Left colon (tissue), 2 donors: ENCODE measurements around the gene MLKL. TPM values are rescaled to one million over a fixed set of nuclear protein-coding genes. Genes with fewer than 3 reads are reported as not detected.

Experiments used
- ATAC-seq: fragments of 200-7000 bp; cut with Tn5 transposase; one replicate; pipeline ENCODE4 v1.9.1; 2020; ENCODE audit warnings: mild to moderate bottlenecking, moderate library complexity
- DNase-seq, 2 donors: peaks; one replicate each; pipeline ENCODE4 v3.0.0-alpha.2; 2020
- intact Hi-C, 2 donors: fragments of 100-400 bp; cut with DNase I in 1 of 2; cut with micrococcal nuclease in 1 of 2; formaldehyde crosslinking; loops; one replicate each; pipeline versions ENCODE4 v1.11.2 to v1.14.0; 2022; cut with DNase I, micrococcal nuclease
- total RNA-seq, 2 donors: library from RNA; stranded (reverse); fragmentation: NEBNext Ultra II Directional; extraction: Animal tissue kit (Norgen Biotek cat#: 25700); gene quantifications; one replicate each; pipeline ENCODE4 v1.2.1, GENCODE V29; 2021
- donor health status: DM: no; HTN: no; CAD: no.
- donor health status: DM: yes; HTN: yes; CAD: no.

Gene MLKL
- total RNA-seq, 2 donors from 2014 or later: 15.9 to 24.4 TPM

GRCh38 chr16:74626741-74627416 lies 73.8 kb downstream of the MLKL start:
- ATAC-seq: no peak
- intact Hi-C loops: loop anchor here in 1 of 2 donors (10.0 kb wide), 1 partner anchor 172 kb away; no protein-coding TSS in a partner anchor
- no peak for DNase-seq

- ATAC-seq: no peak
- intact Hi-C loops: loop anchor here in 1 of 2 donors (10.0 kb wide), 1 partner anchor 171 kb away; no protein-coding TSS in a partner anchor
- DNase-seq: no peak
These were observed 74.9 kb downstream of the MLKL start for GRCh38 chr16:74625500-74626350.

- intact Hi-C loops: loop anchor here in 1 of 2 donors (10.0 kb wide), 1 partner anchor 169 kb away; no protein-coding TSS in a partner anchor
- ATAC-seq (no peak), DNase-seq (no peak)
These were observed 76.8 kb downstream of the MLKL start for GRCh38 chr16:74623839-74624235.

GRCh38 chr16:74623214-74623838 lies 77.3 kb downstream of the MLKL start:
- intact Hi-C loops: loop anchor here in 1 of 2 donors (10.0 kb wide), 1 partner anchor 169 kb away; no protein-coding TSS in a partner anchor
- ATAC-seq (peak; percentile 87), DNase-seq (no peak)

- DNase-seq (no peak), ATAC-seq (no peak)
- intact Hi-C loops: loop anchor here in 1 of 2 donors (10.0 kb wide), 1 partner anchor 167 kb away; no protein-coding TSS in a partner anchor
These were observed 78.7 kb downstream of the MLKL start for GRCh38 chr16:74622005-74622404.

Other genes starting within 250 kb of the MLKL start
- 10 to 100 TPM; 97.1 to 99.5 TPM for gene GLG1, start 93.7 kb downstream of the MLKL start, total RNA-seq
- gene RFWD3, start 34.0 kb downstream of the MLKL start, total RNA-seq: 10 to 100 TPM; 19.5 to 24.6 TPM
- gene FA2H, start 74.0 kb upstream of the MLKL start, total RNA-seq: 10 to 100 TPM; 48.5 to 64.5 TPM